Stimulated activated CD8-positive, alpha-beta memory T cell treated with anti-CD3 and anti-CD28 coated beads, Interleukin-15, amount 100 ng/mL, for 24 hours (primary cell): ENCODE measurements around the gene COMP.

Experiments used
- DNase-seq: peaks from one replicate; pipeline ENCODE4 v3.0.0-alpha.2; 2020; ENCODE audit warnings: low read depth

Gene COMP

GRCh38 chr19:18768997-18769891 lies 21.9 kb downstream of the COMP start:
- no peak for DNase-seq

- no peak for DNase-seq
Measured at GRCh38 chr19:18768046-18768771, 22.9 kb downstream of the COMP start.

- DNase-seq, result no peak
Measured at GRCh38 chr19:18765224-18765623, 25.9 kb downstream of the COMP start.

- no peak for DNase-seq
Measured at GRCh38 chr19:18764591-18765051, 26.5 kb downstream of the COMP start.

GRCh38 chr19:18763674-18764590 lies 27.2 kb downstream of the COMP start:
- DNase-seq, result no peak

- no peak for DNase-seq
Measured at GRCh38 chr19:18762125-18763023, 28.7 kb downstream of the COMP start.

GRCh38 chr19:18761531-18762110 lies 29.5 kb downstream of the COMP start:
- no peak for DNase-seq

- no peak for DNase-seq
Measured at GRCh38 chr19:18760440-18761383, 30.4 kb downstream of the COMP start.

- DNase-seq, result no peak
Measured at GRCh38 chr19:18759995-18760426, 31.1 kb downstream of the COMP start.

GRCh38 chr19:18759304-18759994 lies 31.7 kb downstream of the COMP start:
- no peak for DNase-seq

GRCh38 chr19:18756896-18757295 lies 34.2 kb downstream of the COMP start:
- no peak for DNase-seq

- no peak for DNase-seq
Measured at GRCh38 chr19:18754501-18754900, 36.6 kb downstream of the COMP start.

GRCh38 chr19:18751571-18751970 lies 39.5 kb downstream of the COMP start:
- DNase-seq, result no peak

- DNase-seq, result no peak
Measured at GRCh38 chr19:18750295-18750970, 40.7 kb downstream of the COMP start.

GRCh38 chr19:18749362-18750231 lies 41.5 kb downstream of the COMP start:
- no peak for DNase-seq

GRCh38 chr19:18746401-18747325 lies 44.4 kb downstream of the COMP start:
- no peak for DNase-seq
